Lung (tissue), 12 donors: ENCODE results near the gene SART3. TPM values are rescaled to one million over a fixed set of nuclear protein-coding genes. Genes with fewer than 3 reads are reported as not detected.

Experiments used
- ATAC-seq: fragments of 200-7000 bp; cut with Tn5 transposase; one replicate; pipeline ENCODE4 v1.9.1; 2020; ENCODE audit warnings: moderate number of reproducible peaks; ENCODE audit not compliant: insufficient read depth, low FRiP score
- DNase-seq, 3 donors: peaks; one replicate each; pipeline ENCODE4 v3.0.0-alpha.2; 2013 to 2017
- H3K27ac ChIP-seq, 2 donors: one replicate each; pipeline ENCODE4 v1.5.1; 2013; ENCODE audit warnings: mild to moderate bottlenecking in 2 of 2, moderate library complexity in 2 of 2, control low read depth in 1 of 2, inconsistent platforms in 1 of 2, low read depth in 1 of 2, low read length in 1 of 2
- H3K27me3 ChIP-seq, 3 donors: one replicate each; pipeline ENCODE4 v1.5.1; 2013; ENCODE audit warnings: low read length in 2 of 3; ENCODE audit not compliant: control insufficient read depth in 3 of 3, insufficient read depth in 3 of 3
- H3K36me3 ChIP-seq, 4 donors: one replicate each; pipeline ENCODE4 v1.5.1; 2013; ENCODE audit warnings: low read length in 4 of 4, mild to moderate bottlenecking in 1 of 4, moderate library complexity in 1 of 4; ENCODE audit not compliant: control insufficient read depth in 4 of 4, insufficient read depth in 4 of 4
- H3K4me1 ChIP-seq, 5 donors: one replicate each; pipeline ENCODE4 v1.5.1; 2013; ENCODE audit warnings: low read length in 5 of 5, mild to moderate bottlenecking in 2 of 5, moderate library complexity in 1 of 5; ENCODE audit not compliant: control insufficient read depth in 5 of 5, insufficient read depth in 5 of 5
- H3K4me3 ChIP-seq: one replicate; pipeline ENCODE4 v1.5.1; 2013; ENCODE audit warnings: mild to moderate bottlenecking, control low read depth, moderate library complexity
- H3K9ac ChIP-seq, 2 donors: one replicate each; pipeline ENCODE4 v1.5.1; 2013; ENCODE audit warnings: low read length in 2 of 2, control low read depth in 1 of 2; ENCODE audit not compliant: insufficient read depth in 1 of 2
- H3K9me3 ChIP-seq, 4 donors: one replicate each; pipeline ENCODE4 v1.5.1; 2013; ENCODE audit warnings: low read length in 3 of 4, mild to moderate bottlenecking in 1 of 4, moderate library complexity in 1 of 4; ENCODE audit not compliant: control insufficient read depth in 4 of 4, insufficient read depth in 3 of 4
- CTCF ChIP-seq: IDR thresholded peaks from 2 replicates; pipeline ENCODE4 v1.5.1; 2012; ENCODE audit warnings: mild to moderate bottlenecking; ENCODE audit errors: control extremely low read depth, extremely low read depth
- WGBS, 2 donors: extraction: QIAGEN DNeasy Blood & Tissue Kit; methylation state at CpG; one replicate each; pipeline ENCODE4 v1.1.7; 2013; 5-methylcytosine and 5-hydroxymethylcytosine counted together
- polyA plus RNA-seq, 2 donors: library from polyadenylated mRNA; stranded (reverse); fragments of 200-250 nt; gene quantifications; one replicate each; pipeline ENCODE4 v1.2.1, GENCODE V29; 2013
- total RNA-seq, 2 donors: library from RNA; depleted of rRNA in 1 of 2; stranded (reverse); fragments of >200 nt in 1 of 2; gene quantifications; one replicate each; pipeline ENCODE4 v1.2.1, GENCODE V29; 2014 to 2021
- donor health status: control.
- donor health status: control.
- donor health status: Bipolar disorder and iron deficiency.
- donor health status: healthy.
- donor health status: DM: yes; HTN: yes; CAD: no.

SART3 gene
- total and polyA plus RNA-seq, 4 donors = 12.2 to 107 (median 34.9) TPM

- H3K4me1 ChIP-seq = peaks cover 0 to 29% (median 7%) of the 10 kb centered on the region in 5 donors
- H3K36me3 ChIP-seq = no peaks in the 10 kb centered on the region
- peak overlapping the region in 1 of 2 donors; percentile 35 for H3K9ac ChIP-seq
- no peaks in the 10 kb centered on the region for H3K9me3 ChIP-seq
- no peak overlapping the region for H3K27ac ChIP-seq
- no peaks in the 10 kb centered on the region for H3K27me3 ChIP-seq
- ATAC-seq (no peak), DNase-seq (peak; percentile 96 to 99 (median 98))
- no peak overlapping the region for H3K4me3 ChIP-seq
- 31 to 55% methylated on average over 21 of the region's 21 CpGs for WGBS, 2 donors
- no peak for TF ChIP-seq CTCF
These were observed 48.8 kb upstream of the SART3 start for GRCh38 chr12:108609537-108610335.

GRCh38 chr12:108608616-108609015 lies 47.6 kb upstream of the SART3 start:
- ATAC-seq (no peak), DNase-seq (no peak)
- WGBS, 2 donors = 86 to 90% methylated on average over 5 of the region's 5 CpGs
- no peak overlapping the region for H3K27ac ChIP-seq
- no peaks in the 10 kb centered on the region for H3K36me3 ChIP-seq
- no peak overlapping the region for H3K9ac ChIP-seq
- no peaks in the 10 kb centered on the region for H3K27me3 ChIP-seq
- H3K4me1 ChIP-seq = peaks cover 0 to 26% (median 7%) of the 10 kb centered on the region in 5 donors
- no peaks in the 10 kb centered on the region for H3K9me3 ChIP-seq
- H3K4me3 ChIP-seq = no peak overlapping the region
- TF ChIP-seq CTCF = no peak

GRCh38 chr12:108607981-108608600 lies 47.1 kb upstream of the SART3 start:
- 88 to 92% methylated on average over 10 of the region's 10 CpGs for WGBS, 2 donors
- Histone ChIP-seq H3K4me1 (peaks cover 0 to 21% (median 7%) of the 10 kb centered on the region in 5 donors), H3K36me3 (no peaks in the 10 kb centered on the region), H3K4me3 (no peak overlapping the region), H3K27ac (no peak overlapping the region), H3K9me3 (no peaks in the 10 kb centered on the region), H3K9ac (no peak overlapping the region), H3K27me3 (no peaks in the 10 kb centered on the region)
- DNase-seq (no peak), ATAC-seq (no peak)
- no peak for TF ChIP-seq CTCF
